A673 (cell line): Measurements from ENCODE around the gene SCYGR3. TPM values are rescaled to one million over a fixed set of nuclear protein-coding genes. Genes with fewer than 3 reads are reported as not detected.
"Not testable (repeated sequence)": the region's sequence is repeated elsewhere in the genome, so short reads cannot be mapped to it uniquely, and the experiment has no call there.

ENCODE experiments used
- BruUV-seq: library from RNA; stranded (reverse); fragments of 400-500 nt; replicated peaks from 2 replicates; lab custom pipeline; 2021; lab: Mats Ljungman, UMichigan
- CTCF ChIA-PET: fragments of 300-600 bp; sonication (Branson Sonifier 250); formaldehyde crosslinking; loops from one replicate; lab custom pipeline; 2022; ENCODE audit warnings: antibody characterized with exemption; lab: Charles Lee
- POLR2A ChIA-PET: fragments of 300-600 bp; sonication (Branson Sonifier 250); formaldehyde crosslinking; loops from one replicate; lab custom pipeline; 2022; ENCODE audit warnings: antibody characterized with exemption; ENCODE audit not compliant: low non-redundant PET; lab: Charles Lee
- DNase-seq: peaks from one replicate; pipeline ENCODE4 v3.0.0-alpha.2; 2015; ENCODE audit warnings: low spot score
- H3K27ac ChIP-seq: fragments of 200-600 bp; sonication (generic); 2 replicates; pipeline ENCODE4 v1.5.1; 2016; ENCODE audit warnings: mixed run types, low read depth, mild to moderate bottlenecking, mixed read lengths, antibody characterized with exemption, low read length; ENCODE audit not compliant: poor library complexity, severe bottlenecking
- H3K27me3 ChIP-seq: fragments of 200-600 bp; sonication (generic); replicated peaks from 2 replicates; pipeline ENCODE4 v1.6.1; 2017; ENCODE audit warnings: mixed run types, low read depth, mild to moderate bottlenecking, mixed read lengths, antibody characterized with exemption, low read length; ENCODE audit not compliant: insufficient read depth, poor library complexity
- H3K36me3 ChIP-seq: fragments of 200-600 bp; sonication (generic); 2 replicates; pipeline ENCODE4 v1.6.1; 2016; ENCODE audit warnings: mixed run types, mild to moderate bottlenecking, mixed read lengths, antibody characterized with exemption, low read length; ENCODE audit not compliant: insufficient read depth, poor library complexity, severe bottlenecking
- H3K4me1 ChIP-seq: fragments of 200-600 bp; sonication (generic); 2 replicates; pipeline ENCODE4 v1.6.1; 2017; ENCODE audit warnings: mixed run types, mild to moderate bottlenecking, mixed read lengths, antibody characterized with exemption, low read length; ENCODE audit not compliant: insufficient read depth, poor library complexity, severe bottlenecking
- H3K4me3 ChIP-seq: fragments of 200-600 bp; sonication (generic); 2 replicates; pipeline ENCODE4 v1.5.1; 2016; ENCODE audit warnings: low read depth, mixed run types, mild to moderate bottlenecking, mixed read lengths, low read length; ENCODE audit not compliant: poor library complexity, severe bottlenecking
- H3K9me3 ChIP-seq: fragments of 200-600 bp; sonication (generic); 2 replicates; pipeline ENCODE4 v1.6.1; 2016; ENCODE audit warnings: mixed run types, low read depth, mild to moderate bottlenecking, mixed read lengths, antibody characterized with exemption, low read length; ENCODE audit not compliant: poor library complexity, severe bottlenecking
- EZH2 ChIP-seq: fragments of 200-600 bp; sonication (generic); IDR thresholded peaks from 2 replicates; pipeline ENCODE4 v1.6.1; 2017; ENCODE audit warnings: borderline replicate concordance, low read depth, mild to moderate bottlenecking, mixed read lengths, antibody characterized with exemption, low read length; ENCODE audit not compliant: poor library complexity, severe bottlenecking
- intact Hi-C: fragments of 100-400 bp; cut with micrococcal nuclease; formaldehyde crosslinking; loops from one replicate; pipeline ENCODE4 v1.10.0; 2022; ENCODE audit not compliant: unreplicated experiment
- total RNA-seq: library from RNA; stranded (reverse); gene quantifications from 2 replicates; pipeline ENCODE4 v1.2.3, GENCODE V29; 2021
- TF ChIP-seq, protein P1 (sequence below): fragments of 300-800, 200-600 bp; sonication (generic); conservative IDR thresholded peaks from 2 replicates; pipeline ENCODE4 v1.5.1; 2017; ENCODE audit warnings: low read depth, mild to moderate bottlenecking, antibody characterized with exemption, low read length, moderate library complexity, mixed read lengths

The SCYGR3 gene
- total RNA-seq, 1 experiment from 2014 or later, result not detected

DNA sequence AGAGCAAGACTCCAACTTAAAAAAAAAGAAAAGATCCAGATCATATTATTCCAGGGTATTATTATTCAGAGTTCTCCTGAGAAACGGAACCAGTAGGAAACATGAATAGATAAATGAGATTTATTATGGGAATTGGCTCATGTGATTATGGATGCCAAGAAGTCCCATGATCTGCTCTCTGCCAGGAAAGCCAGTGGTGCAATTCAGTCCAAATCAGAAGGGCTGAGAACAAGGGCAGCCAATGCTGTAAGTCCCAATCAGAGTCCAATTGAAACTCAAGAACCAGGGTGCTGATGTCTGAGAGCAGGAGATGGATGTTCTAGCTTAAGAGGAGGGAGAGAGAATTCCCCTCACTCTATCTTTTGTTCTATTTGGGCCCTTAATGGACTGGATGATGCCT lies 8.2 kb downstream of the SCYGR3 start:
- CTCF ChIA-PET, result no interaction called here

DNA sequence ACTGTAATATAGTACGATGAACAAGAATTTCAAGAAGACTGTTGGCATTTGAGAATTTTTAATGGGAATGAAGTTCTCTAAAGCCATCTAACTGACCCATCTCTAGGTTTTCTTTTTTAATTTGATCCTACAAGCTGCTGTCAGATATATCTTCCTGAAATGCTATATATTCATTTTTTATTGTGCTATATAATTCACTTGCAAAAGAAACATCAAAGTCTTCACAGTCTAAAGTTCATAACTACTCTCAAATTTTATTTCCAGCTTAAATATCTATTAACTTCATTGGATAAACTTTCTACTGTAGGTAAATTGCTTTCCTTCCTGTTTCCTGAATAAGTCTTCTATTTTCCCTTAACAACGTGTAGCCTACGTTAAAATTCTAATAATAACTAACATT lies 12.3 kb downstream of the SCYGR3 start:
- Histone ChIP-seq H3K36me3 (no peaks in the 10 kb centered on the region), H3K4me3 (no peak overlapping the region), H3K27me3 (no peaks in the 10 kb centered on the region), H3K27ac (no peak overlapping the region), H3K4me1 (no peaks in the 10 kb centered on the region), H3K9me3 (no peaks in the 10 kb centered on the region)
- ChIA-PET POLR2A (no interaction called here), CTCF (no interaction called here)
- intact Hi-C loops, result no loop called here
- no peak for DNase-seq
- no TSS peak for BruUV-seq
- TF ChIP-seq, protein P1, sequence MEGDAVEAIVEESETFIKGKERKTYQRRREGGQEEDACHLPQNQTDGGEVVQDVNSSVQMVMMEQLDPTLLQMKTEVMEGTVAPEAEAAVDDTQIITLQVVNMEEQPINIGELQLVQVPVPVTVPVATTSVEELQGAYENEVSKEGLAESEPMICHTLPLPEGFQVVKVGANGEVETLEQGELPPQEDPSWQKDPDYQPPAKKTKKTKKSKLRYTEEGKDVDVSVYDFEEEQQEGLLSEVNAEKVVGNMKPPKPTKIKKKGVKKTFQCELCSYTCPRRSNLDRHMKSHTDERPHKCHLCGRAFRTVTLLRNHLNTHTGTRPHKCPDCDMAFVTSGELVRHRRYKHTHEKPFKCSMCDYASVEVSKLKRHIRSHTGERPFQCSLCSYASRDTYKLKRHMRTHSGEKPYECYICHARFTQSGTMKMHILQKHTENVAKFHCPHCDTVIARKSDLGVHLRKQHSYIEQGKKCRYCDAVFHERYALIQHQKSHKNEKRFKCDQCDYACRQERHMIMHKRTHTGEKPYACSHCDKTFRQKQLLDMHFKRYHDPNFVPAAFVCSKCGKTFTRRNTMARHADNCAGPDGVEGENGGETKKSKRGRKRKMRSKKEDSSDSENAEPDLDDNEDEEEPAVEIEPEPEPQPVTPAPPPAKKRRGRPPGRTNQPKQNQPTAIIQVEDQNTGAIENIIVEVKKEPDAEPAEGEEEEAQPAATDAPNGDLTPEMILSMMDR, result no peak
- TF ChIP-seq EZH2, result no peak

More for the DNA sequence above, 8.2 kb downstream of the SCYGR3 start:
- Histone ChIP-seq H3K27me3 (no peaks in the 10 kb centered on the region), H3K4me3 (no peak overlapping the region), H3K9me3 (no peaks in the 10 kb centered on the region), H3K36me3 (no peaks in the 10 kb centered on the region), H3K4me1 (no peaks in the 10 kb centered on the region), H3K27ac (no peak overlapping the region)
- POLR2A ChIA-PET, result no interaction called here
- no peak for TF ChIP-seq EZH2
- TF ChIP-seq, protein P1, result no peak
- BruUV-seq, result no TSS peak
- intact Hi-C loops, result no loop called here
- no peak for DNase-seq

DNA sequence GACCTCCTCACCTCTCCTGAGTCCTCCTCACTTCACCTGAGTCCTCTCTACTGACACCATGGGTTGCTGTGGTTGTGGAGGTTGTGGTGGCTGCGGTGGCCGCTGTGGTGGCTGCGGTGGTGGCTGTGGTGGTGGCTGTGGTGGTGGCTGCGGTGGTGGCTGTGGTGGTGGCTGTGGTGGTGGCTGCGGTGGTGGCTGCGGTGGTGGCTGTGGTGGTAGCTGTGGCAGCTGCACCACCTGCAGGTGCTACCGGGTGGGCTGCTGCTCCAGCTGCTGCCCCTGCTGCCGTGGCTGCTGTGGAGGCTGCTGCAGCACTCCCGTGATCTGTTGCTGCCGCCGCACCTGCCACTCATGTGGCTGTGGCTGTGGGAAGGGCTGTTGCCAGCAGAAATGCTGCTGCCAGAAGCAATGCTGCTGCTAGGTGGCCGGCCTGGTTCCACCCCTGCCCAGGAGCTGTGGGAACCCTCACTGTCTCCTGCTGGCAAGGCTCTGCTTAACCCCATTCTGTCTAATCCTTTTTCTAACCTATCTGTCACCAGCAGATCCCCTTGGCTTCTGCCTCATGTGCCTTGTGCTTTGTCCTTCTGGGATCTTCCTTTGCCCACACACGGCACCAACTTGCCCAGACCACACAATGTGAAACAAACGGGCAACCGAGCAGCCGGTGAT lies 15.7 kb downstream of the SCYGR3 start, which contains the start of gene SCYGR2:
Gene SCYGR2 (plus strand): TSS at position 59 of the 669 bp plus-strand sequence. CDS start 0 bp downstream, at position 59.
- H3K36me3 ChIP-seq, H3K27ac ChIP-seq, H3K9me3 ChIP-seq, POLR2A ChIA-PET, H3K4me1 ChIP-seq, intact Hi-C loops, DNase-seq, BruUV-seq, H3K4me3 ChIP-seq, H3K27me3 ChIP-seq, CTCF ChIA-PET: not testable (repeated sequence)

DNA sequence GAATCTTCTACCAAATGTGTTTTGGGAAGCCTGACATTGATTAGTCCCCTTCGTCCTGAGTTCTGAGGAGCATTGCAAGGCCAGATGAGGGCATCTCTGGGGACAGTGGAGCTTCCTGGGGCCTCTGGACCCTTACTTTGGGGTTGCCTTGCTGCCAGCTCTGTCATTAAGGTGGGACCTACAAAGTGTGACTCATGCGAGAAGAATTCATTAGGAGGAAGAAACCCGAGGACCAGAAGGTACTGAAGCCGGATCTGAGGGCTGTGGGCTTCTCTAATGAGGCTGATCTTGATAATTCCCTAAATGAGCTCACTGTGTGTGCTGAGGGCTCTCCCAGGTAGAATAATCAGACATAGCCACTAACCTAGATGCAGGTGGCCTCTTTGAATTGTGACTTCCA lies 16.6 kb downstream of the SCYGR3 start:
- Histone ChIP-seq H3K27ac (no peak overlapping the region), H3K4me1 (no peaks in the 10 kb centered on the region), H3K27me3 (no peaks in the 10 kb centered on the region), H3K4me3 (no peak overlapping the region), H3K9me3 (no peaks in the 10 kb centered on the region), H3K36me3 (no peaks in the 10 kb centered on the region)
- DNase-seq, result no peak
- intact Hi-C loops, result no loop called here
- BruUV-seq, result no TSS peak
- ChIA-PET POLR2A (no interaction called here), CTCF (no interaction called here)
- TF ChIP-seq, protein P1, result no peak
- TF ChIP-seq EZH2, result no peak
